GM12872 (cell line): Measurements from ENCODE around the gene TCEA2.

ENCODE experiments used
- CTCF ChIP-seq: IDR thresholded peaks from 3 replicates; pipeline ENCODE4 v1.5.1; 2011; ENCODE audit warnings: low read depth, mild to moderate bottlenecking, low read length, moderate library complexity; ENCODE audit not compliant: insufficient read depth

Gene TCEA2

GRCh38 chr20:64037498-64038213, 25.3 kb upstream of the TCEA2 start:
- TF ChIP-seq CTCF, result no peak

DNA sequence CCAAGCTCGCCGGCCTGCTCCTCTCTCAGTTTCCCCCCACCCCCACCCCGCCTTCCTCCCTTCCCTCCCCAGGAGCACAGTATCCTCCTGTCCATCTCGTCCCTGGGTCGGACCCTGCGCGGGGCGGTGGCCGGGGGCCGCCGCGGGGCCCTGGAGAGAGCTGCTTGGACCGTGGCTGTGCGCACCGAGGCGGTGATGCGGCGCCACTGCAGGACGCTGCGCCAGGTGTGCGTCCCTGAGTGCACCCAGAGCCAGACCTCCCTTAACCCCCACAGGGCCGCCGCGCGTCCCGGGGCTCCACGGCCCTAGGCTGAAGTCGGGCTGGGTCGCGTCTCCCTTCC, 24.8 kb upstream of the TCEA2 start:
- TF ChIP-seq CTCF, result no peak

- TF ChIP-seq CTCF, result peak; percentile 68
These were observed 24.3 kb upstream of the TCEA2 start for GRCh38 chr20:64038565-64039292.

GRCh38 chr20:64039293-64040160, 23.5 kb upstream of the TCEA2 start:
- no peak for TF ChIP-seq CTCF

DNA sequence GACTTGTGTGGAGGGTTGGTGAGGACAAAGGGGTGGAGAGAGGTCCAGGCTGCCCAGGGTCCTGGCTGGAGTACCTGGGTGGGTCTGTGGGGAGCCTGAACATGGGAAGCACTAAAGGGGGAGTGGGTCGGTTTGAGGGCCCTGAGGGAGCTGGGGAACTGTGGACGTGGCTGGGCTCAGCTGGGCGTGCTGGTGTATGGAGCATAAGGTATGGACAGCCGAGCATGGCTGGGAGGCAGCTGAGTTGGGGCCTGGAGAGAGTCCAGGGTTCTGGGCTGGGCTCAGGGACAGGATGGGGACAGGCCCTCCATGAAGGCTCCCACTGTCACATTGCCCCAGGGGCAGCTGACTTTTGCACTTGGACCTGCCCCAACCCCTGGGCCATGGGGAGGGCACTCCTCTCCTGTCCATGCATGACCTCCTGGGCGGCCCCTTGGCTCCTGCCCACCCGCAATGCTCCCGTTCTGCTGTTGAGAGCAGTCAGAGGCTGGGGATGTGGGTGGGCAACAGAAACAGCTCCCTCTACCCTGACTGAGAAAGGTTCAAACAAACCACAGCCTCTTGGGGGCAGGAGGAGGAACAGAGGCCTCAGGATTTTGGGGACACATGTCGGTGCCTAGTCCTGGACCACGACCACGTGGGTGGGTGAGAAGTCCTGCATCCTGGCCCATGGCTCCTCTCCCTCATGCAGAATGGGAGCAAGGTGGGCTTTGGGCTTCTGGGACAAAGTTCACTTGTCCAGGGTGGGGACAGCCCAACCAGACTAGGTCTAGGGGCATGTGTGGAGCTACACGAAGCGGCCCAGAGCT, 22.6 kb upstream of the TCEA2 start:
- TF ChIP-seq CTCF, result no peak

GRCh38 chr20:64041040-64041780, 21.8 kb upstream of the TCEA2 start:
- TF ChIP-seq CTCF, result no peak
